Neuronal stem cell (in vitro differentiated cells): ENCODE results near the gene CDK17.

Source experiments
- DNase-seq: peaks from one replicate; pipeline ENCODE4 v3.0.0-alpha.2; 2013; ENCODE audit warnings: low spot score
- H2AFZ ChIP-seq: one replicate; pipeline ENCODE4 v1.6.1; 2013; ENCODE audit warnings: mild to moderate bottlenecking, low read length, inconsistent platforms
- H2AK5ac ChIP-seq: 2 replicates; pipeline ENCODE4 v1.6.1; 2013; ENCODE audit warnings: low read depth, mild to moderate bottlenecking, inconsistent platforms, low read length, moderate library complexity, mixed read lengths
- H2BK120ac ChIP-seq: 2 replicates; pipeline ENCODE4 v1.6.1; 2013; ENCODE audit warnings: low read depth, mild to moderate bottlenecking, inconsistent platforms, low read length, moderate library complexity, mixed read lengths
- H2BK12ac ChIP-seq: one replicate; pipeline ENCODE4 v1.6.1; 2013; ENCODE audit warnings: low read length, inconsistent platforms
- H2BK15ac ChIP-seq: 2 replicates; pipeline ENCODE4 v1.6.1; 2013; ENCODE audit warnings: mild to moderate bottlenecking, low read length, inconsistent platforms, mixed read lengths
- H2BK5ac ChIP-seq: one replicate; pipeline ENCODE4 v1.6.1; 2013; ENCODE audit warnings: inconsistent platforms, mild to moderate bottlenecking, low read length, moderate library complexity
- H3K14ac ChIP-seq: one replicate; pipeline ENCODE4 v1.6.1; 2013; ENCODE audit warnings: low read length, inconsistent platforms
- H3K18ac ChIP-seq: 2 replicates; pipeline ENCODE4 v1.6.1; 2013; ENCODE audit warnings: low read length, inconsistent platforms
- H3K23ac ChIP-seq: 2 replicates; pipeline ENCODE4 v1.6.1; 2013; ENCODE audit warnings: low read depth, mild to moderate bottlenecking, mixed read lengths, low read length, inconsistent platforms; ENCODE audit not compliant: poor library complexity
- H3K27ac ChIP-seq: replicated peaks from 3 replicates; pipeline ENCODE4 v1.5.1; 2013; ENCODE audit warnings: low read length, inconsistent platforms
- H3K27me3 ChIP-seq, 3 experiments: 2 replicates each; pipeline ENCODE4 v1.6.1; 2013; ENCODE audit warnings: low read length in 3 of 3, mild to moderate bottlenecking in 2 of 3, inconsistent platforms in 1 of 3, low read depth in 1 of 3, mixed read lengths in 1 of 3, moderate library complexity in 1 of 3; ENCODE audit not compliant: control insufficient read depth in 3 of 3, insufficient read depth in 3 of 3
- H3K36me3 ChIP-seq, 2 donors: replicated peaks in 1 of 2; 2 replicates each; pipeline ENCODE4 v1.6.1; 2013; ENCODE audit warnings: low read length in 2 of 2; ENCODE audit not compliant: control insufficient read depth in 2 of 2, insufficient read depth in 2 of 2
- H3K4ac ChIP-seq: 2 replicates; pipeline ENCODE4 v1.6.1; 2013; ENCODE audit warnings: inconsistent platforms, mild to moderate bottlenecking, low read length, moderate library complexity
- H3K4me1 ChIP-seq, 2 donors: 1 replicate in 1 of 2; 2 replicates in 1 of 2; pipeline ENCODE4 v1.6.1; 2013; ENCODE audit warnings: low read length in 2 of 2, low read depth in 1 of 2; ENCODE audit not compliant: control insufficient read depth in 2 of 2, insufficient read depth in 1 of 2
- H3K4me2 ChIP-seq: one replicate; pipeline ENCODE4 v1.6.1; 2013; ENCODE audit warnings: mild to moderate bottlenecking, low read length, inconsistent platforms; ENCODE audit not compliant: insufficient read depth, poor library complexity, severe bottlenecking
- H3K4me3 ChIP-seq, 2 donors: 2 replicates each; pipeline ENCODE4 v1.5.1; 2013; ENCODE audit warnings: low read length in 2 of 2, mild to moderate bottlenecking in 2 of 2, inconsistent platforms in 1 of 2, moderate library complexity in 1 of 2
- H3K79me1 ChIP-seq: one replicate; pipeline ENCODE4 v1.6.1; 2013; ENCODE audit warnings: low read depth, mild to moderate bottlenecking, inconsistent platforms, low read length, moderate library complexity
- H3K9ac ChIP-seq: one replicate; pipeline ENCODE4 v1.6.1; 2013; ENCODE audit warnings: mild to moderate bottlenecking, low read depth, low read length, inconsistent platforms; ENCODE audit not compliant: poor library complexity
- H3K9me3 ChIP-seq, 2 donors: replicated peaks in 1 of 2; 2 replicates each; pipeline versions ENCODE3 to v1.6.1; 2013; ENCODE audit warnings: low read length in 2 of 2, mild to moderate bottlenecking in 2 of 2, inconsistent platforms in 1 of 2, low read depth in 1 of 2, mixed read lengths in 1 of 2, moderate library complexity in 1 of 2; ENCODE audit not compliant: control insufficient read depth in 2 of 2, insufficient read depth in 1 of 2
- H4K8ac ChIP-seq: one replicate; pipeline ENCODE4 v1.6.1; 2013; ENCODE audit warnings: low read depth, mild to moderate bottlenecking, inconsistent platforms, low read length, moderate library complexity
- H4K91ac ChIP-seq: one replicate; pipeline ENCODE4 v1.6.1; 2013; ENCODE audit warnings: low read length, low read depth, mild to moderate bottlenecking, inconsistent platforms; ENCODE audit not compliant: poor library complexity
- WGBS, 2 donors: extraction: QIAGEN DNeasy Blood & Tissue Kit; methylation state at CpG; one replicate each; pipeline ENCODE4 v1.1.7; 2013; ENCODE audit warnings: missing lambda C conversion rate in 2 of 2, mixed read lengths in 1 of 2; ENCODE audit not compliant: insufficient read length in 2 of 2, insufficient replicate concordance in 1 of 2; ENCODE audit errors: extremely low coverage in 2 of 2; 5-methylcytosine and 5-hydroxymethylcytosine counted together

Gene CDK17

DNA sequence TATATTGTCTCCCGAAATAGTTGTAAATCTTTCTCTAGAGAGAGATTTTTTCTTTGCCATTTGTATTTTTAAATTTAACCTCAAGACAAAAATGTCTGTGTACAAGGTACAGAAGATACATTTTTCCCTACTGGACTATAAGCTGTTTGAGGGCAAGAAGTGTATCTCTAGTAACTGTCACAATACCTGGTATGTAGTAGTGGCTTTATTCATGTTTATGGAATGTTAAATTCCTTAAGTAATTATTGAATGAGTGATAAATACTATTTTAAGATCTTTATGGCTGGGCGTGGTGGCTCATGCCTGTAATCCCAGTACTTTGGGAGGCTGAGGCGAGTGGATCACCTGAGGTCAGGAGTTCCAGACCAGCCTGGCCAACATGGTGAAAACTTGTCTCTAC, 24.4 kb upstream of the CDK17 start:
- no CpG with 5 or more reads among the region's 3 CpGs for WGBS, 2 donors

DNA sequence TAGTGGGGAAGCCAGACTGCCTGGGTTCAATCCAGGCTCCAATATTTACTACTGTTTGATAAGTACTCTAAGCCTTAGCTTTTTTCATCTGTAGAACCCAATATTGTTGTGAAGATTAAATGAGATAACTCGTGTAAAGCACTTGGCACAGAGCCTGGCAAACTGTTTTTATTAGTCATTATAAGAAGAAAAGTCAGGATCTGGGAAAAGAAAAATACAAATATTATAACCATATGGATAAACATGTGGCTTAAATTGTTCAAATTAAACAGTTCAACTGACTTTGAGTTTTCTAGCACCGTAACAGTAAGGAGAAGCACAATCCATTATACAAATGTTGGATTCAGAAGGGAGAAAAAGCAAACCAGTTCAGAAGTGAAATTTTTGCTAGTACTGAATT, 22.0 kb upstream of the CDK17 start:
- H4K8ac ChIP-seq: no peak overlapping the region
- no peak overlapping the region for H2BK15ac ChIP-seq
- H2AFZ ChIP-seq: no peak overlapping the region
- no peak overlapping the region for H2BK12ac ChIP-seq
- no peak overlapping the region for H3K23ac ChIP-seq
- H3K27me3 ChIP-seq: no peaks in the 10 kb centered on the region
- H3K27ac ChIP-seq: no peak overlapping the region
- DNase-seq: no peak
- no peak overlapping the region for H3K4me3 ChIP-seq
- H3K4me1 ChIP-seq: peaks cover 2 to 3% of the 10 kb centered on the region in 2 donors
- no peak overlapping the region for H2AK5ac ChIP-seq
- H3K36me3 ChIP-seq: no peaks in the 10 kb centered on the region
- no peak overlapping the region for H3K4me2 ChIP-seq
- no peak overlapping the region for H3K18ac ChIP-seq
- H4K91ac ChIP-seq: no peak overlapping the region
- H3K14ac ChIP-seq: no peak overlapping the region
- H3K9me3 ChIP-seq: no peaks in the 10 kb centered on the region
- no peaks in the 10 kb centered on the region for H3K79me1 ChIP-seq
- H2BK120ac ChIP-seq: no peak overlapping the region
- no peak overlapping the region for H3K4ac ChIP-seq
- H2BK5ac ChIP-seq: no peak overlapping the region
- no peak overlapping the region for H3K9ac ChIP-seq
- WGBS, 2 donors: no CpG with 5 or more reads among the region's 2 CpGs

More for the DNA sequence above, 24.4 kb upstream of the CDK17 start:
- no peak overlapping the region for H2BK15ac ChIP-seq
- H3K18ac ChIP-seq: no peak overlapping the region
- H3K27me3 ChIP-seq: no peaks in the 10 kb centered on the region
- H3K4me3 ChIP-seq: no peak overlapping the region
- H3K4me1 ChIP-seq: peaks cover 4 to 8% of the 10 kb centered on the region in 2 donors
- no peak overlapping the region for H3K4ac ChIP-seq
- H3K9ac ChIP-seq: no peak overlapping the region
- H2AK5ac ChIP-seq: no peak overlapping the region
- H3K23ac ChIP-seq: no peak overlapping the region
- H3K36me3 ChIP-seq: no peaks in the 10 kb centered on the region
- no peaks in the 10 kb centered on the region for H3K9me3 ChIP-seq
- no peak overlapping the region for H4K91ac ChIP-seq
- H3K14ac ChIP-seq: no peak overlapping the region
- H4K8ac ChIP-seq: no peak overlapping the region
- H2BK120ac ChIP-seq: no peak overlapping the region
- H3K27ac ChIP-seq: no peak overlapping the region
- H2BK12ac ChIP-seq: no peak overlapping the region
- DNase-seq: no peak
- H3K79me1 ChIP-seq: no peaks in the 10 kb centered on the region
- no peak overlapping the region for H2AFZ ChIP-seq
- no peak overlapping the region for H3K4me2 ChIP-seq
- H2BK5ac ChIP-seq: no peak overlapping the region

DNA sequence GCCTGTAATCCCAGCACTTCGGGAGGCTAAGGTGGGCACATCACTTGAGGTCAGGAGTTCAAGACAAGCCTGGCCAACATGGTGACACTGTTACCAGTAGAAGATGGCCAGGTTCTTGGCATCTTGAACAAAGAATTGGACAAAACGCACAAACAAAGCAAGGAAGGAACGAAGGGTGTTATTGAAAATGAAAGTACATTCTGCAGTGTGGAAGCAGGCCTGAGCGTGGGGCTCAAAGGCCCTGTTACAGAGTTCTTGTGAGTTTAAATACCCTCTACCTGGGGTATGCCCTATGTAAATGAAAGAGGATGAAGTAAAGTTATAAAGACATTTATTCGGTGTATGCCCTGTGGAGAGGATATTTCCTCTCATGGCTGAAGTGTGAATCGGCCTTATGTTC, 20.8 kb upstream of the CDK17 start:
- Histone ChIP-seq H3K4ac (no peak overlapping the region), H2BK120ac (no peak overlapping the region), H3K9me3 (no peaks in the 10 kb centered on the region), H3K79me1 (no peaks in the 10 kb centered on the region), H3K27ac (no peak overlapping the region), H3K14ac (no peak overlapping the region), H4K91ac (no peak overlapping the region), H3K4me3 (no peak overlapping the region), H3K4me2 (no peak overlapping the region), H2BK5ac (no peak overlapping the region), H2BK12ac (no peak overlapping the region), H3K27me3 (no peaks in the 10 kb centered on the region), H2AFZ (no peak overlapping the region), H3K9ac (no peak overlapping the region), H3K36me3 (no peaks in the 10 kb centered on the region), H2AK5ac (no peak overlapping the region), H3K23ac (no peak overlapping the region), H4K8ac (no peak overlapping the region), H3K4me1 (no peaks in the 10 kb centered on the region), H2BK15ac (no peak overlapping the region), H3K18ac (no peak overlapping the region)
- DNase-seq: no peak
- WGBS, 2 donors: no CpG with 5 or more reads among the region's 6 CpGs

DNA sequence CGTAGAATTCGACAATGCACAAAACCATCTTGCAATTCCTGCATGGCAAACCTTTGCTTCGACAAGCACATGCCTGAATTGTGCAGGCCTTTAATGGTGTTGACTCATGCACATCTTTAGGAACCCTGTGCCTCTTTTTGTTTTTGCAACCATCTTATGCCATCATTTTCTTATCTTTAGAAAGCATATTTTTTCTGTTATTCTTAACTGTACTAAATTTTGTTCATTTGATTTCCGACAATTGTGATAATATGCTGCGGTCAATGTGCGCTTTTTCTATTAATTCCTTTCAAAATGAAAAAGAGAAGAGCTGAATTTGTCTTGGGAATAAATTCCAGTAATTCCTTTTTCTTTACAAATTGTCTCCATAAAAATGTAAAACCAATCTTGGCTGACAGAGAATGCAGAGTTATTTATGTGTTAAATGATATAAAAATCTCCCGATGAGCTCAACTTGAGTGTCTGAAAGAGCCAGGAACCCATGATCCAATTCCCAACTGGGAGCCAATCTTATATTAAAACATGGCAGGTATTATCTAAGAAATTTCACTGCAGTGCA, 20.1 kb upstream of the CDK17 start:
- no peaks in the 10 kb centered on the region for H3K27me3 ChIP-seq
- DNase-seq: no peak
- no CpG with 5 or more reads among the region's 7 CpGs for WGBS, 2 donors

More for the DNA sequence above, 20.1 kb upstream of the CDK17 start:
- Histone ChIP-seq H3K23ac (no peak overlapping the region), H2AFZ (no peak overlapping the region), H4K8ac (no peak overlapping the region), H3K4ac (no peak overlapping the region), H3K9me3 (no peaks in the 10 kb centered on the region), H4K91ac (no peak overlapping the region), H2BK5ac (no peak overlapping the region), H2BK12ac (no peak overlapping the region), H3K79me1 (no peaks in the 10 kb centered on the region), H3K4me2 (no peak overlapping the region), H3K27ac (no peak overlapping the region), H3K9ac (no peak overlapping the region), H2BK15ac (no peak overlapping the region), H2BK120ac (no peak overlapping the region), H3K4me3 (no peak overlapping the region), H3K18ac (no peak overlapping the region), H2AK5ac (no peak overlapping the region), H3K36me3 (no peaks in the 10 kb centered on the region), H3K4me1 (no peaks in the 10 kb centered on the region), H3K14ac (no peak overlapping the region)
